Measurements from ENCODE around the gene SLC35D2. TPM values are rescaled to one million over a fixed set of nuclear protein-coding genes. Genes with fewer than 3 reads are reported as not detected.

The SLC35D2 gene
- total and polyA plus RNA-seq, 12 donors, result 10.8 to 20.8 (median 13.2) TPM

DNA sequence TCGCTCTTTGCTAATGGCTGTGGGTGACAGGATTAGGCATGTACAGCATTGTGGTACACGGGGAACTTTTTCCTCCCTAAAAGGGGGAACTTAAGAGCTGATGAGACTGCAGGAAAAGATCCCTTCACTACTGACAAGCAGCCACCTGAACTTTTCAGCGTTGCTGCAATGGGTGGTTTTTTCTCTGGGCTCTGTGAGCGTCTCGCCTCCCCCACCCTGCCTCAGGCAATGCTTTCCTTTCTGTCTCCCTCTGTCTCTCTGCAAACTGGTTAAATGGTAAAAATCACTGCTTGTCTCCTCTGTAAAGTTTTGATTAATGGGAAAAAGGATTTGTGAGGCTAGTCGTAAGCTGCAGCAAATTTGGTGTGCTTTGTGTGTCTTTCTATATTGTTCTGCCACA, 101.9 kb downstream of the SLC35D2 start:
- intact Hi-C loops (cut with DNase I), result no loop called here
- H3K27ac ChIP-seq, result no peak overlapping the region
- TF ChIP-seq, protein P1, sequence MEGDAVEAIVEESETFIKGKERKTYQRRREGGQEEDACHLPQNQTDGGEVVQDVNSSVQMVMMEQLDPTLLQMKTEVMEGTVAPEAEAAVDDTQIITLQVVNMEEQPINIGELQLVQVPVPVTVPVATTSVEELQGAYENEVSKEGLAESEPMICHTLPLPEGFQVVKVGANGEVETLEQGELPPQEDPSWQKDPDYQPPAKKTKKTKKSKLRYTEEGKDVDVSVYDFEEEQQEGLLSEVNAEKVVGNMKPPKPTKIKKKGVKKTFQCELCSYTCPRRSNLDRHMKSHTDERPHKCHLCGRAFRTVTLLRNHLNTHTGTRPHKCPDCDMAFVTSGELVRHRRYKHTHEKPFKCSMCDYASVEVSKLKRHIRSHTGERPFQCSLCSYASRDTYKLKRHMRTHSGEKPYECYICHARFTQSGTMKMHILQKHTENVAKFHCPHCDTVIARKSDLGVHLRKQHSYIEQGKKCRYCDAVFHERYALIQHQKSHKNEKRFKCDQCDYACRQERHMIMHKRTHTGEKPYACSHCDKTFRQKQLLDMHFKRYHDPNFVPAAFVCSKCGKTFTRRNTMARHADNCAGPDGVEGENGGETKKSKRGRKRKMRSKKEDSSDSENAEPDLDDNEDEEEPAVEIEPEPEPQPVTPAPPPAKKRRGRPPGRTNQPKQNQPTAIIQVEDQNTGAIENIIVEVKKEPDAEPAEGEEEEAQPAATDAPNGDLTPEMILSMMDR (IDR thresholded peaks at IDR 0.05), result no peak
- 85% methylated on average over 6 of the region's 6 CpGs for WGBS, 2 donors
- no peaks in the 10 kb centered on the region for H3K27me3 ChIP-seq
- ATAC-seq (no peak), DNase-seq (no peak)
- no peak overlapping the region for H3K4me3 ChIP-seq
- peaks cover 0 to 13% (median 0%) of the 10 kb centered on the region in 11 donors for H3K9me3 ChIP-seq
- no peaks in the 10 kb centered on the region for H3K4me1 ChIP-seq
- H3K36me3 ChIP-seq, result no peaks in the 10 kb centered on the region

GRCh38 chr9:96279932-96280331, 103.6 kb downstream of the SLC35D2 start:
- TF ChIP-seq, protein P1 (IDR thresholded peaks at IDR 0.05), result no peak
- H3K27me3 ChIP-seq, result no peaks in the 10 kb centered on the region

DNA sequence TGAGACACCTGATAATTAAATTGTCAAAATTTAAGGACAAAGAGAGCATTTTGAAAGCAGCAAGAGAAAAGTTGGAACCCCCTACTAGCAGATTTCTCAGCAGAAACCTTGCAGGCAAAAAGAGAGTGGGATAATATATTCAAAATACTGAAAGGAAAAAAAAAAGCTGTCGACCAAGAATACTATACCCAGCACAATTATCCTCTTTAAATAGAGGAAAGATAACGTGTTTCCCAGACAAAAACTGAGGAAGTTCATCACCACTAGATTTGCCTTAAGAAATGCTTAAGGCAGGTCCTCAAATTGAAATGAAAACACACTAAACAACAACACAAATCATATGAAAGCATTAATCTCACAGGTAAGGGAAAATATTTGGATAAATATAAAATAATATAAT, 108.6 kb downstream of the SLC35D2 start:
- TF ChIP-seq, protein P1 (IDR thresholded peaks at IDR 0.05), result no peak
- Histone ChIP-seq H3K4me3 (no peak overlapping the region), H3K9me3 (peaks cover 0 to 34% (median 27%) of the 10 kb centered on the region in 11 donors), H3K27me3 (no peaks in the 10 kb centered on the region), H3K4me1 (no peaks in the 10 kb centered on the region), H3K36me3 (no peaks in the 10 kb centered on the region), H3K27ac (no peak overlapping the region)
- ATAC-seq (no peak), DNase-seq (no peak)
- intact Hi-C loops (cut with DNase I), result no loop called here
- WGBS, 2 donors, result 64 to 73% methylated on average over 2 of the region's 2 CpGs

More at GRCh38 chr9:96279932-96280331, 103.6 kb downstream of the SLC35D2 start:
- ATAC-seq, result no peak
- WGBS, 2 donors, result 89 to 92% methylated on average over 8 of the region's 8 CpGs
- intact Hi-C loops (cut with DNase I), result no loop called here
- Histone ChIP-seq H3K27ac (no peak overlapping the region), H3K36me3 (no peaks in the 10 kb centered on the region), H3K4me3 (no peak overlapping the region), H3K9me3 (peaks cover 0 to 28% (median 15%) of the 10 kb centered on the region in 11 donors), H3K4me1 (no peaks in the 10 kb centered on the region)
- no peak for DNase-seq

Other genes starting within 250 kb of the SLC35D2 start
- 1 to 10 TPM in 6 of 10 donors, under 1 TPM in 4; 0.66 to 2.5 (median 1.2) TPM for gene HSD17B3, start 81.5 kb downstream of the SLC35D2 start, total RNA-seq
- gene HSD17B3, start 81.5 kb downstream of the SLC35D2 start, polyA plus RNA-seq, result 10 to 100 TPM in 1 of 2 donors, 1 to 10 TPM in 1; 1.0 to 12.2 TPM
- 1 to 10 TPM; 2.4 to 6.4 (median 4.0) TPM for gene ZNF367, start 34.7 kb upstream of the SLC35D2 start, total RNA-seq
- gene ZNF367, start 34.7 kb upstream of the SLC35D2 start, polyA plus RNA-seq, result 1 to 10 TPM; 1.2 to 2.9 TPM
- 10 to 100 TPM; 20.8 to 30.4 (median 25.9) TPM for gene HABP4, start 66.5 kb upstream of the SLC35D2 start, total RNA-seq
- gene HABP4, start 66.5 kb upstream of the SLC35D2 start, polyA plus RNA-seq, result 10 to 100 TPM; 21.2 to 25.1 TPM
- gene CDC14B, start 236.1 kb upstream of the SLC35D2 start, total RNA-seq, result 10 to 100 TPM; 17.0 to 30.8 (median 27.0) TPM
- gene CDC14B, start 236.1 kb upstream of the SLC35D2 start, polyA plus RNA-seq, result 1 to 10 TPM; 5.1 to 5.9 TPM